CD4-positive, alpha-beta T cell (primary cell): ENCODE measurements around the gene FAM171A1. TPM values are rescaled to one million over a fixed set of nuclear protein-coding genes. Genes with fewer than 3 reads are reported as not detected.

Source experiments
- ATAC-seq: fragments of 200-7000 bp; cut with Tn5 transposase; one replicate; pipeline ENCODE4 v1.10.0; 2022; ENCODE audit warnings: mild to moderate bottlenecking; ENCODE audit not compliant: poor library complexity
- CTCF ChIA-PET: fragments of 350-600 bp; sonication (Branson Sonifier 250); formaldehyde crosslinking; loops from one replicate; lab custom pipeline; 2021; ENCODE audit warnings: antibody characterized with exemption, inconsistent platforms; lab: Charles Lee
- POLR2A ChIA-PET: fragments of 350-600 bp; sonication (Branson Sonifier 250); formaldehyde crosslinking; loops from one replicate; lab custom pipeline; 2021; ENCODE audit warnings: antibody characterized with exemption, inconsistent platforms; lab: Charles Lee
- DNase-seq, 14 experiments: peaks; one replicate each; pipeline ENCODE4 v3.0.0-alpha.2; 2013 to 2020; ENCODE audit warnings: mixed read lengths in 2 of 14
- H3K27ac ChIP-seq, 2 donors: one replicate each; pipeline versions ENCODE4 v1.5.1 to v1.7.0; 2013; ENCODE audit warnings: low read length in 2 of 2, low read depth in 1 of 2, mild to moderate bottlenecking in 1 of 2
- H3K27me3 ChIP-seq, 2 experiments: 1 replicate in 1 of 2; 2 replicates in 1 of 2; pipeline versions ENCODE4 v1.6.1 to v1.7.0; 2013; ENCODE audit warnings: low read length in 2 of 2, control low read depth in 1 of 2, mild to moderate bottlenecking in 1 of 2, moderate library complexity in 1 of 2; ENCODE audit not compliant: insufficient read depth in 2 of 2, control insufficient read depth in 1 of 2
- H3K36me3 ChIP-seq: one replicate; pipeline ENCODE4 v1.6.1; 2013; ENCODE audit warnings: low read length, control low read depth; ENCODE audit not compliant: insufficient read depth
- H3K4me1 ChIP-seq: one replicate; pipeline ENCODE4 v1.6.1; 2013; ENCODE audit warnings: low read length, control low read depth; ENCODE audit not compliant: insufficient read depth
- H3K4me3 ChIP-seq: one replicate; pipeline ENCODE4 v1.5.1; 2013; ENCODE audit warnings: mild to moderate bottlenecking, low read length, moderate library complexity
- H3K9me3 ChIP-seq, 2 experiments: 1 replicate in 1 of 2; 2 replicates in 1 of 2; pipeline versions ENCODE4 v1.6.1 to v1.7.0; 2013; ENCODE audit warnings: low read length in 2 of 2, mild to moderate bottlenecking in 2 of 2, control low read depth in 1 of 2, moderate library complexity in 1 of 2; ENCODE audit not compliant: control insufficient read depth in 1 of 2, insufficient read depth in 1 of 2
- H3K27ac Mint-ChIP-seq: one replicate; pipeline ENCODE4 v1.8.0; 2020; ENCODE audit warnings: mixed read lengths
- H3K27me3 Mint-ChIP-seq: one replicate; pipeline ENCODE4 v1.8.0; 2021; ENCODE audit warnings: mixed read lengths
- H3K36me3 Mint-ChIP-seq: one replicate; pipeline ENCODE4 v1.8.0; 2021; ENCODE audit warnings: low read depth, mixed read lengths
- H3K4me1 Mint-ChIP-seq: one replicate; pipeline ENCODE4 v1.8.0; 2021; ENCODE audit warnings: low read depth, mixed read lengths
- H3K4me3 Mint-ChIP-seq: one replicate; pipeline ENCODE4 v1.8.0; 2020; ENCODE audit warnings: mild to moderate bottlenecking, mixed read lengths
- H3K9me3 Mint-ChIP-seq: one replicate; pipeline ENCODE4 v1.8.0; 2020; ENCODE audit warnings: mixed read lengths
- intact Hi-C, 2 experiments: fragments of 100-400 bp; cut with DNase I in 1 of 2; cut with micrococcal nuclease in 1 of 2; formaldehyde crosslinking; loops; one replicate each; pipeline versions ENCODE4 v1.15.1 to v1.9.0; 2023 to 2025; cut with DNase I, micrococcal nuclease
- total RNA-seq, 174 experiments: library from RNA in 2 of 174; stranded (reverse) in 2 of 174; gene quantifications; one replicate each; pipeline ENCODE4 v1.2.3 and lab custom pipeline; 2021 to 2026
- TF ChIP-seq, protein P1 (sequence below): fragments of 200-600 bp; IDR thresholded peaks from one replicate; pipeline ENCODE4 v1.8.0; 2022; ENCODE audit warnings: antibody characterized with exemption, mild to moderate bottlenecking

FAM171A1 gene
- total RNA-seq, 2 experiments from 2014 or later = 1.8 to 2.6 TPM

DNA sequence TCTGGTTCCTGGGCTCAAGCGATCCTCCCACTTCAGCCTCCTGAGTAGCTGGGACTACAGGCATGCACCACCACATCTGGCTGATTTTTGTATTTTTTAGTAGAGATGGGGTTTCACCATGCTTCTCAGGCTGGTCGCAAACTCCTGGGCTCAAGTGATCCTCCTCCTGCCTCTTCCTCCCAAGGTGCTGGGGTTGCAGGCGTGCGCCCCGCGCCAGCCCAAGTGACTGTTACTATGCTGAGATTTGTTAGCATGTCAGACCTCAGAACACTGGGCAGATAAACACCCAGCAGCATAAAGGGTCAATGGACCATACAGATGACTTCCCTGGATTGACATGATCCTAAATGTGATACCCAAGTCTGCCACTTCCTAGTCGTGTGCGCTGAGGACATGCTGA lies 142.7 kb downstream of the FAM171A1 start:
- Histone ChIP-seq H3K9me3 (peaks cover 0 to 13% of the 10 kb centered on the region in 2 experiments), H3K36me3 (no peaks in the 10 kb centered on the region), H3K4me1 (no peaks in the 10 kb centered on the region), H3K27ac (no peak overlapping the region), H3K4me3 (no peak overlapping the region), H3K27me3 (no peaks in the 10 kb centered on the region)
- Mint-ChIP-seq H3K4me3 (no peak overlapping the region), H3K36me3 (peaks cover 18% of the 10 kb centered on the region), H3K27ac (no peak overlapping the region), H3K9me3 (peaks cover 4% of the 10 kb centered on the region), H3K27me3 (no peaks in the 10 kb centered on the region), H3K4me1 (peaks cover 4% of the 10 kb centered on the region)
- TF ChIP-seq, protein P1, sequence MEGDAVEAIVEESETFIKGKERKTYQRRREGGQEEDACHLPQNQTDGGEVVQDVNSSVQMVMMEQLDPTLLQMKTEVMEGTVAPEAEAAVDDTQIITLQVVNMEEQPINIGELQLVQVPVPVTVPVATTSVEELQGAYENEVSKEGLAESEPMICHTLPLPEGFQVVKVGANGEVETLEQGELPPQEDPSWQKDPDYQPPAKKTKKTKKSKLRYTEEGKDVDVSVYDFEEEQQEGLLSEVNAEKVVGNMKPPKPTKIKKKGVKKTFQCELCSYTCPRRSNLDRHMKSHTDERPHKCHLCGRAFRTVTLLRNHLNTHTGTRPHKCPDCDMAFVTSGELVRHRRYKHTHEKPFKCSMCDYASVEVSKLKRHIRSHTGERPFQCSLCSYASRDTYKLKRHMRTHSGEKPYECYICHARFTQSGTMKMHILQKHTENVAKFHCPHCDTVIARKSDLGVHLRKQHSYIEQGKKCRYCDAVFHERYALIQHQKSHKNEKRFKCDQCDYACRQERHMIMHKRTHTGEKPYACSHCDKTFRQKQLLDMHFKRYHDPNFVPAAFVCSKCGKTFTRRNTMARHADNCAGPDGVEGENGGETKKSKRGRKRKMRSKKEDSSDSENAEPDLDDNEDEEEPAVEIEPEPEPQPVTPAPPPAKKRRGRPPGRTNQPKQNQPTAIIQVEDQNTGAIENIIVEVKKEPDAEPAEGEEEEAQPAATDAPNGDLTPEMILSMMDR = no peak
- ATAC-seq = no peak
- intact Hi-C loops = no loop called here
- ChIA-PET POLR2A (no interaction called here), CTCF (no interaction called here)
- no peak for DNase-seq

GRCh38 chr10:15227611-15228372 lies 143.3 kb downstream of the FAM171A1 start:
- H3K27ac Mint-ChIP-seq = no peak overlapping the region
- intact Hi-C loops = no loop called here
- peaks cover 4% of the 10 kb centered on the region for H3K4me1 Mint-ChIP-seq
- H3K4me3 Mint-ChIP-seq = no peak overlapping the region
- POLR2A ChIA-PET = no interaction called here
- H3K9me3 Mint-ChIP-seq = peaks cover 4% of the 10 kb centered on the region
- TF ChIP-seq, protein P1 = no peak
- no peaks in the 10 kb centered on the region for H3K27me3 ChIP-seq
- no peaks in the 10 kb centered on the region for H3K27me3 Mint-ChIP-seq
- peaks cover 0 to 13% of the 10 kb centered on the region in 2 experiments for H3K9me3 ChIP-seq
- CTCF ChIA-PET = no interaction called here
- DNase-seq = no peak
- no peak for ATAC-seq
- peaks cover 18% of the 10 kb centered on the region for H3K36me3 Mint-ChIP-seq
- no peaks in the 10 kb centered on the region for H3K4me1 ChIP-seq
- no peak overlapping the region for H3K27ac ChIP-seq
- no peak overlapping the region for H3K4me3 ChIP-seq
- H3K36me3 ChIP-seq = no peaks in the 10 kb centered on the region

DNA sequence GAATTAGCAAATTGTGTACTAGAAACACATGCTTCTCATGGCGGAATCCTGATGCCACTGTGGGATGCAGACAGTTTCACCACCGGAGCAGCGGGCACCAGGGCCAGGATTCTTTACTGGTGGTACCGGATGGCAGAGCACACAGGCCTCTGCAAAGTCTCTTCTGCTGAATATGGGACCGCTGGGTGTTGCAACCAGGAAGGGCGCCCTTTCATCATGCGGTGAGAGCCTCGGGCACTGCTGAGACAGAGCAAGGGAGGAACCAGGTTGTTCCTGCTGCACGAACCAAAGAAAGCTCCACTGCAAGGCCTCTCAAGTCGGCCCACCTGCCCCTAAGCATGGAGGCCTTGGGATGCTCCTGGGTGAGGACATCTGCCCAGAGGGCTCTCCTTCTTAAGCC lies 145.6 kb downstream of the FAM171A1 start:
- Histone ChIP-seq H3K4me1 (no peaks in the 10 kb centered on the region), H3K36me3 (no peaks in the 10 kb centered on the region), H3K4me3 (no peak overlapping the region), H3K27me3 (no peaks in the 10 kb centered on the region), H3K27ac (no peak overlapping the region), H3K9me3 (peaks cover 0 to 13% of the 10 kb centered on the region in 2 experiments)
- ChIA-PET POLR2A (interaction anchor here (0.9 kb wide), 1 partner anchor 86 kb away, joined by 3 read pairs; no protein-coding TSS in a partner anchor), CTCF (no interaction called here)
- no peak for ATAC-seq
- H3K36me3 Mint-ChIP-seq = peaks cover 24% of the 10 kb centered on the region
- H3K27ac Mint-ChIP-seq = no peak overlapping the region
- H3K4me1 Mint-ChIP-seq = no peaks in the 10 kb centered on the region
- DNase-seq = no peak
- H3K4me3 Mint-ChIP-seq = no peak overlapping the region
- intact Hi-C loops = no loop called here
- no peaks in the 10 kb centered on the region for H3K27me3 Mint-ChIP-seq
- peaks cover 4% of the 10 kb centered on the region for H3K9me3 Mint-ChIP-seq
- TF ChIP-seq, protein P1 = no peak
